Esophagus squamous epithelium (tissue), 4 donors: ENCODE data around the gene TSPEAR.

Experiments used
- CTCF ChIP-seq, 6 experiments: fragments of 450-650 bp in 4 of 6; fragments of 200-600 bp in 2 of 6; sonication (generic) in 2 of 6; IDR thresholded peaks; one replicate each; pipeline ENCODE4 v1.5.1; 2016 to 2019; ENCODE audit warnings: antibody characterized with exemption in 6 of 6, mild to moderate bottlenecking in 4 of 6, moderate library complexity in 4 of 6
- POLR2A ChIP-seq, 4 donors: fragments of 450-650 bp; IDR thresholded peaks; one replicate each; pipeline ENCODE4 v1.6.1; 2017; ENCODE audit warnings: antibody characterized with exemption in 4 of 4, mild to moderate bottlenecking in 4 of 4, moderate library complexity in 3 of 4

- no peak for TF ChIP-seq CTCF (IDR thresholded peaks at IDR 0.05)
- no peak for TF ChIP-seq POLR2A (IDR thresholded peaks at IDR 0.05)
These were observed 183.3 kb downstream of the TSPEAR start for GRCh38 chr21:44527983-44528633.
